ENCODE measurements around the gene LIPM.

DNA sequence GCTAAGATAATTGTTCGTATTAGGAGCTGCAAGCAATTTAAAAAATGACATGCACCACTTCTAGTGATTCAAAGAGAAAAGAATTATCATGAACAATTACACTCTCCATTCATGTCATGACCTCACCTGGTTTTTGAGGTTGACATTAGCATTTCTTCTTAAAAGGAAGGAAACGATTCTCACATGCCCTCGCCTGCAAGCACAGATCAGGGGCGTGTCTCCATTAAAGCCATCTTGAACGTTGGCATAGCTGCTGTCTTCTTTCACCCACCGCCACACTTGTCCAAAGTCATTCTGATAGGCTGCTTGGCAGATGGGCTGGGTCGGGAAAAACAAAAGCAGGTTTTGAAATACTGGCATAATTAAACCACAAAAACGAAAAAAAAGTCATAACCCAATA is 29.2 kb downstream of the LIPM start:
- TF ChIP-seq POLR2A (IDR thresholded peaks at IDR 0.05), result no peak
- TF ChIP-seq, protein P1, sequence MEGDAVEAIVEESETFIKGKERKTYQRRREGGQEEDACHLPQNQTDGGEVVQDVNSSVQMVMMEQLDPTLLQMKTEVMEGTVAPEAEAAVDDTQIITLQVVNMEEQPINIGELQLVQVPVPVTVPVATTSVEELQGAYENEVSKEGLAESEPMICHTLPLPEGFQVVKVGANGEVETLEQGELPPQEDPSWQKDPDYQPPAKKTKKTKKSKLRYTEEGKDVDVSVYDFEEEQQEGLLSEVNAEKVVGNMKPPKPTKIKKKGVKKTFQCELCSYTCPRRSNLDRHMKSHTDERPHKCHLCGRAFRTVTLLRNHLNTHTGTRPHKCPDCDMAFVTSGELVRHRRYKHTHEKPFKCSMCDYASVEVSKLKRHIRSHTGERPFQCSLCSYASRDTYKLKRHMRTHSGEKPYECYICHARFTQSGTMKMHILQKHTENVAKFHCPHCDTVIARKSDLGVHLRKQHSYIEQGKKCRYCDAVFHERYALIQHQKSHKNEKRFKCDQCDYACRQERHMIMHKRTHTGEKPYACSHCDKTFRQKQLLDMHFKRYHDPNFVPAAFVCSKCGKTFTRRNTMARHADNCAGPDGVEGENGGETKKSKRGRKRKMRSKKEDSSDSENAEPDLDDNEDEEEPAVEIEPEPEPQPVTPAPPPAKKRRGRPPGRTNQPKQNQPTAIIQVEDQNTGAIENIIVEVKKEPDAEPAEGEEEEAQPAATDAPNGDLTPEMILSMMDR (IDR thresholded peaks at IDR 0.05), result no peak
- no peak for TF ChIP-seq POLR2AphosphoS5 (IDR thresholded peaks at IDR 0.05)
- TF ChIP-seq EP300 (IDR thresholded peaks at IDR 0.05; ENCODE audit: low read depth), result no peak

Measured in transverse colon (tissue), 4 donors.